ENCODE measurements around the gene PLVAP. TPM values are rescaled to one million over a fixed set of nuclear protein-coding genes. Genes with fewer than 3 reads are reported as not detected.

Gene PLVAP
- total RNA-seq, 4 donors from 2014 or later: 11.5 to 45.1 (median 18.8) TPM

Other genes starting within 250 kb of the PLVAP start
- gene USE1, start 162.0 kb downstream of the PLVAP start, total RNA-seq: 10 to 100 TPM; 14.1 to 39.9 (median 22.3) TPM
- 1 to 10 TPM; 3.3 to 5.8 (median 4.5) TPM for gene OCEL1, start 151.1 kb downstream of the PLVAP start, total RNA-seq
- gene NR2F6, start 131.4 kb downstream of the PLVAP start, total RNA-seq: 10 to 100 TPM; 64.9 to 95.8 (median 72.0) TPM
- gene USHBP1, start 112.6 kb downstream of the PLVAP start, total RNA-seq: 1 to 10 TPM; 2.6 to 7.1 (median 4.1) TPM
- gene BABAM1, start 109.9 kb downstream of the PLVAP start, total RNA-seq: 100 to 1,000 TPM in 2 of 4 donors, 10 to 100 TPM in 2; 86.3 to 120 (median 99.4) TPM
- 1 to 10 TPM in 1 of 4 donors, under 1 TPM in 1, not detected in 2; 0.11 to 1.4 TPM for gene ANKLE1, start 95.4 kb downstream of the PLVAP start, total RNA-seq
- 10 to 100 TPM; 12.2 to 25.0 (median 19.8) TPM for gene ABHD8, start 73.9 kb downstream of the PLVAP start, total RNA-seq
- 100 to 1,000 TPM; 145 to 369 (median 249) TPM for gene MRPL34, start 71.5 kb downstream of the PLVAP start, total RNA-seq
- gene DDA1, start 67.8 kb downstream of the PLVAP start, total RNA-seq: 10 to 100 TPM; 18.7 to 40.0 (median 27.0) TPM
- gene ANO8, start 42.5 kb downstream of the PLVAP start, total RNA-seq: 10 to 100 TPM in 2 of 4 donors, 1 to 10 TPM in 2; 6.2 to 24.5 (median 9.9) TPM
- 10 to 100 TPM in 3 of 4 donors, 1 to 10 TPM in 1; 6.7 to 21.3 (median 11.1) TPM for gene GTPBP3, start 39.8 kb downstream of the PLVAP start, total RNA-seq
- not detected for gene CCDC194, start 16.9 kb upstream of the PLVAP start, total RNA-seq
- gene BST2, start 28.3 kb upstream of the PLVAP start, total RNA-seq: 10 to 100 TPM; 19.0 to 28.2 (median 23.1) TPM
- 10 to 100 TPM; 35.8 to 62.7 (median 52.3) TPM for gene MVB12A, start 42.7 kb upstream of the PLVAP start, total RNA-seq
- gene TMEM221, start 71.3 kb upstream of the PLVAP start, total RNA-seq: not detected
- gene NXNL1, start 83.6 kb upstream of the PLVAP start, total RNA-seq: not detected
- gene SLC27A1, start 93.2 kb upstream of the PLVAP start, total RNA-seq: 10 to 100 TPM; 20.7 to 53.8 (median 43.7) TPM
- 10 to 100 TPM; 22.1 to 25.1 (median 23.4) TPM for gene PGLS, start 134.3 kb upstream of the PLVAP start, total RNA-seq
- 10 to 100 TPM; 16.6 to 33.2 (median 27.5) TPM for gene COLGALT1, start 178.3 kb upstream of the PLVAP start, total RNA-seq